Measurements from ENCODE around the gene SAP25. TPM values are rescaled to one million over a fixed set of nuclear protein-coding genes. Genes with fewer than 3 reads are reported as not detected.
A peak's percentile ranks its signal among the peaks of the same experiment; 100 is the strongest.

The SAP25 gene
- 1.9 TPM for polyA plus RNA-seq (2013, experiment 1 of 2; ENCODE audit: insufficient read length)
- polyA plus RNA-seq (2013, experiment 2 of 2; ENCODE audit: insufficient read length) = 2.0 TPM

DNA sequence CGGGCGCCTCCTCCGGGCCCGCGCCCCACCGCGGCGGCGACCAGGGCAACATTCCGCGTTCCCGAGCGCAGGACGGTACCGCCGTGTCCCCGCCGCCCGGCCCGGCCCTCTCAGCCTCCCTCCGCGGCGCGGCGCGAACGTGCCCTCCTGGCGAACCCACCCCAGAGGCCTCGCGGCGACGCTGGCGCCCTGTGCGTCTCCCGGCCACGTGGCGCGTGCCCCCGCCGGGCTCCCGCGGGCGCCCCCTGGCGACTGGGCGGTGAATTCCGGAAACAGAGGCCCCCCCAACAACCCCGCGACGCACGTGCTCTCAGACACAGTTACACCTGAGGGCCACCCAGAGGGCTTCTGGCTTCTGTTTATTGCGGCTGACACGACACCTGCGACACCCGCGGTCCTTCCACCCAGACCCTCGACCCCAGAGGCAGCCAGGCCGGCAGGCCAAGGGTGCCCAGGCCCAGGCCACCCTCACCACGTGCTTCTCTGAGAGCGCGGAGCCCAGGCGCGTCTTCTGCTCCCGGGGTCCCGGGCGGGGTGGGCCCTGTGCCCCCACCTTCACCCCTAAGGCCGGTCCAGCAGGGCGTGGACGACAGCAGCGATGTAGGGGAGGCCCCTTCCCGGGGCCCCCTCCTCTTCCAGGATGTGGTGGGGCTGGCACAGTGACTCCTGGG lies at the start of gene SAP25:
Gene SAP25 (minus strand): TSS at position 210 of the 671 bp plus-strand sequence. CDS start 158 bp downstream, at position 52.
- no peak for DNase-seq

DNA sequence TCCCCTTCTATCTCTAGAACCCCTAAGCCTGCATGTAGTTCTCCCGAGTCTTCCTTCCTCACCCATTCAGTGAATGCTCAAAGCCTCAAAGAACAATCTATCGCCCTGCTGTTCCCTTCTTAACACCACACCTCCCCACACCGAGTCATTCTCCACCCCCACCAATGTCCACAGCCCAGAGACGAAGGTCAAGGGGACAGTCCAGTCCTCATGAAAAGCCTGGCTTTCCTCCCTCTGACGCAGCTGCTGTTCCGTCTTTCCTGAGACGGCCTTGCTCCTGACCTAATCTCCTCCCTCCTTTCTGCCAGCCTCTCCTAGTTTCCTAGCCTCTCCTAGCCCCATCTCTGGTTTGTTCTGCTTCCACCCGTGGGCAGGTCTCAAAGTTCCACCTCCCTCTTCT lies 47.9 kb upstream of the SAP25 start:
- no peak for DNase-seq

DNA sequence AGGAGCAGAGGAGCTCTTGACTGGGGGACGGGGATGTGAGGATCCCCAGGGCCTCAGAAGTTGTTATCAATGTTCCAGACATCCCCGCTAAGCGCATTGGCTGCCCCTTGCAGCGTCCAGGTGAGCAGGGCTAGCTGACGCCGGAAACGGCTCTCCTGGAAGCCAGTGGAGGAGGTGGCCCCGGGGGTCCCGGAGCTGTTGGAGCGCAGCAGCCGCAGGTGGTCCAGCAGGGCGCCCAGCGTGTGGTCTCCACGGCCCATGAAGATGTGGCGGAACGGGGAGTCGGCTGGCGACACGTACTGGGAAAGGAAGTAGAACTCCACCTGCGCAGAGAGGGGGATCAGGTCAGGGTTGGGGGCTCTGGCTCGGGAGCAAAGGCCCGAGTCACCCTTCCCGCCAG lies 47.1 kb upstream of the SAP25 start:
- no peak for DNase-seq

DNA sequence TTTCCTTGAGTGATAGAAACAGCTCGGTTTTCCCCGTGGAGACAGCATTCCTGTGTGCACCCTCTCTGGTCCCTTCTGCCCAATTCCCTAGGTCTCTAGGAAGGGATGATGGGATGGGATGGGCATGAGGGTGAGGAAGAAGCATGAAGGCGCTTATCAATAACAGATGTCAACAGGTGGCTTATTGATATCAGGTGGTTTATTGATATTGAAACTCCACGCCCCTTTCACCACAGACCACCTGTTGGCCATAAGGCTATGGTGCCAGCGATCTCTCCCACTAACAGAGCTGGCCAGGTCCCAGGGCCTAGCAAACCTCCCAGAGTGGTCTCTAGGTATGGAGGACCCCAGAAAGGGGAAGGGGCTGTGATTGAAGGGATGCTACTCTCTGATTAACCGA lies 46.5 kb upstream of the SAP25 start:
- no peak for DNase-seq

DNA sequence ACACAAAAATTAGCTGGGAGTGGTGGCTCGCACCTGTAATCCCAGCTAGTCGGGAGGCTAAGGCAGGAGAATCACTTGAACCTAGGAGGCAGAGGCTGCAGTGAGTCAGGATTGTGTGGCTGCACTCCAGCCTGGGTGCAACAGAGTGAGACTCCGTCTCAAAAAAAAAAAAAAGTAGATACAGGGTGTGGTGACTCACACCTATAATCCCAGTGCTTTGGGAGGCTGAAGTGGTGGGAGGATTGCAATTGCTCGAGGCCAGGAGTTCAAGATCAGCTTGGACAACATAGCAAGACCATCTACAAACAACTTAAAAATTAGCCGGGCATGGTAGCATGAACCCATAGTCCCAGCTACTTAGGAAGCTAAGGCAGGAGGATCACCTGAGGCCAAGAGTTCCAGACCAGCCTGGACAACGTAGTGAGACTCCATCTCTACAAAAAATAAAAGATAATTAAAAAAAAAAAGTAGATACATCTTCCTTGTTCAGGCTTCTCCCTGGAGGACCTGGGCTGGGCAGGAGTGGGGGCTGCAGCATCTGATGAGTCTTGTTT lies 40.7 kb upstream of the SAP25 start:
- DNase-seq = no peak

DNA sequence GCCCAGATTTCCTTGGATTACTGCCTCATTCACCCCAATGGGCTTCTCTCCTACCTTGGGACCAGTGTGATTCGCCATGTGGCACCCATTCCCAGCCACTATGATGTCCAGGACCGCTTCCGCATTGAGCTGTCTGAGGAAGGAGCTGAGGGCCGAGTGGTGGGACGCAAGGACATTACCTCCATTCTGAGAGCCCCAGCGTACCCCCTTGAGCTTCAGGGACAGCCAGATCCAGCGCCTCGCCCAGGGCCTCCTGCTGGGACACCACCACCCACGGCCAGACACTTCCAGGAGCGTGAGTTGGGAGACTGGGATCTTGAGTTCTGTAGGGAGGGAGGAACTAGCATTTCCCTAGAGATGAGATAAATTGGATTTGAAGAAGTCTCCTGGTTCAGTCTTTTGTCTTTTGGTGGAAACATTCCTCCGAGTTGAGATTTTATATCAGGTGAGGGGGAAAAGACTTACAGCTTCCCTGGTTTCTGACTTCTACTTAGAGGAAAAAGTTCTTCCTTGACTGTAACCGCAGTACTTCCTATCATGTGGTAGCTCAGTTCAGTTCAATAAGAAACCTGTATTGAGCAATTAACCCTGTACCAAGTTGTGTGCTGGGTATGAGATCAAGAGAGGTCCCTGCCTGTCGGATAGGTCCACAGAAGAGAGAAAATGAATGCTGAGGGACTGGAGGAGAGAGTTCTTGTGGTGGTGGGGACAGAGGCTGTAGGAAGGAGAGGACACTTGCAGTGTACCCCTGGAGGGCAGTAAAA lies 39.9 kb upstream of the SAP25 start:
- DNase-seq = no peak

DNA sequence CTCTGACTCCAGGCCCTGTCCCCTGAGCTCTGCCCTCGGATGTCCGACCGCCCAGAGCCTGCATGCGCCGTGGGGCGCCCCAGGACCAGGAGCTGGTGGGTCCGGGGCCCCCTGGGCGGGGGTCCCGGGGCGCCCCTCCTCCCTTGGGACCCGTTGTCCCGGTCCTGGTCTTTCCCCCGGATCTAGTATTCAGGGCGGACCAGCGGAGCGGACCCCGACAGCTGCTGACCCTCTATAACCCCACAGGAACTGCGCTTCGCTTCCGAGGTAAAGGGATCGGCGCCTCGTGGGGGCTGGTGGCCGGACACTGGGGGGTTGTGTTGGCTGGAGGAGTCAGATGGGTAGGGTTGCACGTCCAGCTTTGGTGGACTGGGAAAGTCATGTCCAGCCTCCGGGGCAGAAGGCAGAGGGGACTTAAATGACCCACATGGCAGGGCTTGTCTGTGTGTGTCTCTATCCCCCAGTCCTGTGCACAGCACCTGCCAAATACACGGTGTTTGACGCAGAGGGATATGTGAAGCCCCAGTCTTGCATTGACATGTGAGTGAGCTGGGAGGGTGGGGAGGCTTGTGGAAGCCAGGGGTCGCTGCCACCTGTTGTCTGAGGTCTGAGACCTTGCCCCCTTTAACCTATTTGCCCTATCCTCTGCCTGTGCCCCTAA lies 39.2 kb upstream of the SAP25 start:
- DNase-seq = no peak

DNA sequence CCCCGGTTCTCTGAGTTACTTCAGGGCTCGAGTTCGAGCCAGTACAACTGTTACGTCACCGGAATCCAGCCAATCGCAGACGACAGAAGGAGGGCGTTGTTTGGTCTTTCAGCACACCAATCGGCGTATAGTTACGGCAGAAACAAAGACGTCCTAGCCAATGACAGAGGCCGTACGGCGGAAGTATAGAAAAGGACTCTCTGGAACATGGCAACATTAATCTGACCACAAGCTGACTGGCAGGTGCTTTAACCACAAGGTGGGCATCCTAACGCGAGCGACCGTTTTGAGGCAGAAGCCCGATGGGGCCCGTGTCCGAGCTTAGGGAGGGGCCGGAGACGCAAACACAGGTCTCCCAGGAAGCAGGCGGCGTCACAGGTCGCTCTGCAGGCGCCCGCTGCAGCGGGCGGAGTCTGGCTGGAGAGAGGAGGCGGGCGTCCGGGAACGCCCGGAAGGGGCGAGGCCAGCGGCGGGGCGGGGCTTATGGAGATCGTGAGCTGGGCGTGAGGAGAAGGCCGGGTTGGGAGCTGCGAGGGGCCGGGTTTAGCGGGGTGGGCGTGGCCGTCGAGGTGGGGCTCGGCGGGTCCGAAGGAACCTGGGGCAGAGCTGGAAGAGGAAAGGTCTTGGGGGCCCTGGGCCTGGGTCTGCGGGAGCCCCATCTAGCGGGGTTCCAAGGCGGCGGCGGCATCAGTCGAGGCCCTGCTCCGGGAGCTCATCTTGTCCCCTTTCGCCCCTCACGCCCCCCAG lies 38.5 kb upstream of the SAP25 start, which contains the start of gene MOSPD3:
Gene MOSPD3 (plus strand): TSS at position 558 of the 747 bp plus-strand sequence. CDS start 252 bp downstream, outside the sequence.
- peak; percentile 99 for DNase-seq

DNA sequence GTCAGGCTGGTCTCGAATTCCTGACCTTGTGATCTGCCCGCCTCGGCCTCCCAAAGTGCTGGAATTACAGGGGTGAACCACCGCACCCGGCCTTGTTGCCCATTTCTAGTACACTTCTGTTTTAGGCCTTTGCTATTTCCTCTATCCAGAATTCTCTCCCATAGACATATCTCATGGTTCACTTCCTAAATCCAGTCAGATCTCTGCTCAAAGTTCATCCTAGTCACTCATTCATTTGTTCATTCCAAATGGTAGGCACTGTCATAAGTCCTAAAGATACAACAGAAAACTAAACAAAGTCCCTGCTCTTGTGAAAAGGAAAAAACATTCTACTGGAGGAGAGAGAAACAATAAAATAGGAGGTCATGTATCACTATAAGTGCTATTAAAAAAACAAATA lies 36.3 kb upstream of the SAP25 start:
- DNase-seq = no peak

DNA sequence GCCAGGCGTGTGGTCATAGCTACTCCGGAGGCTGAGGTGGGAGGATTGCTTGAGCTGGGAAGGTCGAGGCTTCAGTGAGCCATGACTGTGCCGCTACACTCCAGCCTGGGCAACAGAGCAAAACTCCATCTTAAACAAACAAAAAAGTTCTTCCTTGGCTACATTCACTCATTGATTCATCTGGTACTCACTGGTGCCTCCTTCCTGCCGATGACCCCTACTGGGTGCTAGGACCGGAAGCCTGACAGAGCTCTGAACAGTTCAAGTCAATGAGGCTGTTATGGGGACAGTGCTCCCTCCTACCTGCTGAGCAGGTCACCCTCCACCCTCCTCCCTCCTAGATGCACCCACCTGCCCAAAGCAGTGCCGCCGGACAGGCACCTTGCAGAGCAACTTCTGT lies 33.4 kb upstream of the SAP25 start:
- no peak for DNase-seq

DNA sequence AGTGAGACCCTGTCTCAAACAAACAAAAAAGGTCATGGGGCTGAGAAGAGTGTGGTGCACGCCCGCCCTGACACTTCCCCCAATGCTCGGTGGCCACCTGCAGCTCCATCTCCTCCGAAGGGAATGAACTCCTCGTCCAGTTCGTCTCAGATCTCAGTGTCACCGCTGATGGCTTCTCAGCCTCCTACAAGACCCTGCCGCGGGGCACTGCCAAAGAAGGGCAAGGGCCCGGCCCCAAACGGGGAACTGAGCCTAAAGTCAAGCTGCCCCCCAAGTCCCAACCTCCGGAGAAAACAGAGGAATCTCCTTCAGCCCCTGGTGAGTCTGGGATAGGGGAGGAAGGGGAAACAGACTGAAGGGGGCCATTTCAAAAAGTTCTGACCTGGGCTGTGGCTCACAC lies 32.6 kb upstream of the SAP25 start:
- DNase-seq = no peak

DNA sequence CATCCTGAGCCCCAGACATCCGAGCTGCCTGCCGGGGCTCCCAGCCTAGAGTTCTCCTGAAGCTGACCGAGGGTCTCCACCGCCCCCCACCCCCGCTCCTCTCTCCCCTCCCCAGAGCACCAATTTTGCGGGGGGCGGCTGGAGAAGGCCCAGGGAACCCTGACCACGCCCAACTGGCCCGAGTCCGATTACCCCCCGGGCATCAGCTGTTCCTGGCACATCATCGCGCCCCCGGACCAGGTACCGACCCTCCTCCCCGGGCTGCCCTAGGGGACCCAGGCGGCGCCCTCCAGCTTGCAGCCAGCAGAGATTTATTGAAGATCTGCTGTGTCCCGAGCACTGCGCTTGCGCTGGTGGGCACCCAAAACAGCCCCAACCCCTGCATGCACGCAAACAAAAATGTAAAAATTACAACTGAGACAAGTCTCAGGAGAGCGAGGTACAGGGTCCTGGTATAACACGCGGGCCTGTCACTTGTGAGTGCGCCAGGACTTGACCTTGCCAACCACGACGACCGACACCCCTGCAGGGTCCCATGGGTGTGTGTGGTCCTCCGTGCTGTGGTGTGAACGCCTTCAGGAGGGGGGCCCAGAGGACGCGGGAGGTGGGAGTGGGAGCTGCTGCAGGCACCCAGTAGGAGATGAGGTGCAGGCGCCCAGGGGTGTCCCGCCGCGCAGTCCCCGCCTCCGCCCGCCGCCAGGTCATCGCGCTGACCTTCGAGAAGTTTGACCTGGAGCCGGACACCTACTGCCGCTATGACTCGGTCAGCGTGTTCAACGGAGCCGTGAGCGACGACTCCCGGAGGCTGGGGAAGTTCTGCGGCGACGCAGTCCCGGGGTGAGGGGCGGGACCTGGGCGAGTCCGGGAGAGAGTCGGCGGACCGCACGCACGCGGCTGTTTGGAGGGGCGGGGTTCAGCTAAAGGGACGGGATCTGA lies 31.5 kb upstream of the SAP25 start:
- DNase-seq = no peak

DNA sequence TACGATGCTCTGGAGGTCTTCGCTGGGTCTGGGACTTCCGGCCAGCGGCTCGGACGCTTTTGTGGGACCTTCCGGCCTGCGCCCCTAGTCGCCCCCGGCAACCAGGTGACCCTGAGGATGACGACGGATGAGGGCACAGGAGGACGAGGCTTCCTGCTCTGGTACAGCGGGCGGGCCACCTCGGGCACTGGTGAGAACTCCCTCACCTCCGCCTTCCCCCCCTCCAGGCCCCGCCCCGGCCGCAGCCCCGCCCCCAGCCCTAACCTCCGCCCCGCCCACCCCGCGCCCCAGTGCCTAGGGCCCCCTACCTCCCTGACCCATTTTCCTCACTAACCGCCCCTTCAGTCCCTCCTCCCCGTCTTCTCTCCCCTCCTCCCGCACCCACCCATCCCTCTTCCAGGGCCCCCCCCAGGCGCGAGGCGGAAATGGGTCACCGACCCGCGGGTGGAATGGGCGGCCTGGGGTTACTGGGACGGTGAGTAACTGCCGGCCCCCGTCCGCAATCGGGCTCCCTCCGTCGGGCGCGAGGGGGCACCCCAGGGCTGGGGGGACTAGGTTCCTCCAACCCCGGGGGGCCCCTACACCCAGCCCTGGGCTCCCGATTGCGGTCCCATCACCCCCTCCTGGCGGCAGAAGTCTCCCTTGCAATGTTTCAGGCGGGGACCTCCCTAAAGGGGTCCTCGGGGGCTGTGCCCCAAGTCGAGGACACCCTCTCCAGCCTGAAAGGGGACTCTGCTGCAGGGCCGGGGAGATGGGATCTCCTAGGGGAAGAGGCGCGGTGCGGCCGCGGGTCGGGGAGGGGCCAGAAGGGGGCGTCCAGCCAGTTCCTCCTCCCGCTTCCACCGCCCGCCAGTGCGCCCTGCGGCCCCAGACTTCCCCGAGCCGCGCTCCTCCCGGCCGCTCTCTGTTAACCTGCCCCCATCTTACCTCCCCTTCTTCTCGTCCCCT lies 30.6 kb upstream of the SAP25 start:
- DNase-seq = peak; percentile 86

DNA sequence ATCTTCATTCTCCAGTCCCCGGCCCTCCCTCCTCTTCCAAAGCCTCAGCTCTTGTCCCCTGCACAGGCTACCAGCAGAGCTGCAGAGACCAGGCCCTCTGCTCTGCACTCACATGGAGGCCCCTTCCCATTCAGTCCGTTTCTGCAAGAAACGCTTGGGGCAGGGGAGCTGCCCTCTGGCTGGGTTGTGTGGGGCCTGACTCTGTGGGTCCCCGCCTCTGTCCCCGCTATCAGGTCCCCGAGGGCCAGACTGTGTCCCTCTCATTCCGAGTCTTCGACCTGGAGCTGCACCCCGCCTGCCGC lies 30.0 kb upstream of the SAP25 start:
- DNase-seq = peak; percentile 52

DNA sequence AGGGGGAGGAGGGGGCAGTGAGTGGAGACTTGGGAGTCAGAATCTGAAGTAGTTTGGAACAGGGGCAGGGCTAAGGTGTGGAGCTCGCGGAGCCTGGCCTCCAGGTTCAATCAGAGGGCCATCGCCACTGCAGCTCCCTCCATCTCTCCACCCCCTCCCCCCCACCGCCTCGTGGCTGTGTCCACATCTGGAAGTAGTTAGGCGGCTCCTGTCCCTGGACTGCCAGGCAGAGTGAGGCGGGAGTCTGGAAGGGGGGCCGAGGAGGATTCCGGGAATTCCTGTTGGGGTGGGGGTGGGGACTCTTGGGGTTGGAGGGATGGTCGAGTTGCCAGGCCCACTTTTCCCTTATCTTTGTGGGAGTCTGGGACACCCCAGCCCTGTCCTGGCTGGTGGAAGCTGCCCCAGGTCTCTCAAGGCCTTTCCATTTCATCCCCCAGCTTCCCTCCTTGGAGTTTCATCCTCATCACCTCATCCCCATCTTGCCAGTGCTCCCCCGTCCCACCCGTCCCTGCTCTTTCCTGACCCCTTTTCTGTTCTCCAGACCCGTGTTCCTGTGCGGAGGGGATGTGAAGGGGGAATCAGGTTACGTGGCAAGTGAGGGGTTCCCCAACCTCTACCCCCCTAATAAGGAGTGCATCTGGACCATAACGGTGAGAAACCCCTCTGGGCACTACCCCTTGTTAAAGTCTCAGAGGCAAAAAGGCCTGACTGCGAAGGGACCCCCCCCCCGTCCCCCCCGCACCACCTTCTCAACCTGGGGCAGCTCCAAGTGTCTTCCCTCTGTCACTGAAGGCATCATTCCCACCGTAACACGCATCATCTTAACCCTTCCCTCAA lies 29.4 kb upstream of the SAP25 start:
- peak; percentile 97 for DNase-seq

DNA sequence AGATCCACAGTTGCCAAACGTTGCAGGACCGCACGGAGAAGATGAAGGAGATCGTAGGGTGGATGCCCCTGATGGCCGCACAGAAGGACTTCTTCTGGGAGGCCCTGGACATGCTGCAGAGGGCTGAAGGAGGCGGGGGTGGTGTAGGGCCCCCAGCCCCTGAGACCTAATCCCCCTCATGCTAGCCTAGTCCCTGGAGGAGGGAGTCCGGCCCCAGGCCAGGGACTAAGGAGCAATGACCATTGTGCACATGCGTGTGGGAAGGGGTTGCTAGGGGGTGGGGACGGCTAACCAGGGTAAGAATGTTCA lies 27.0 kb upstream of the SAP25 start:
- DNase-seq = no peak

DNA sequence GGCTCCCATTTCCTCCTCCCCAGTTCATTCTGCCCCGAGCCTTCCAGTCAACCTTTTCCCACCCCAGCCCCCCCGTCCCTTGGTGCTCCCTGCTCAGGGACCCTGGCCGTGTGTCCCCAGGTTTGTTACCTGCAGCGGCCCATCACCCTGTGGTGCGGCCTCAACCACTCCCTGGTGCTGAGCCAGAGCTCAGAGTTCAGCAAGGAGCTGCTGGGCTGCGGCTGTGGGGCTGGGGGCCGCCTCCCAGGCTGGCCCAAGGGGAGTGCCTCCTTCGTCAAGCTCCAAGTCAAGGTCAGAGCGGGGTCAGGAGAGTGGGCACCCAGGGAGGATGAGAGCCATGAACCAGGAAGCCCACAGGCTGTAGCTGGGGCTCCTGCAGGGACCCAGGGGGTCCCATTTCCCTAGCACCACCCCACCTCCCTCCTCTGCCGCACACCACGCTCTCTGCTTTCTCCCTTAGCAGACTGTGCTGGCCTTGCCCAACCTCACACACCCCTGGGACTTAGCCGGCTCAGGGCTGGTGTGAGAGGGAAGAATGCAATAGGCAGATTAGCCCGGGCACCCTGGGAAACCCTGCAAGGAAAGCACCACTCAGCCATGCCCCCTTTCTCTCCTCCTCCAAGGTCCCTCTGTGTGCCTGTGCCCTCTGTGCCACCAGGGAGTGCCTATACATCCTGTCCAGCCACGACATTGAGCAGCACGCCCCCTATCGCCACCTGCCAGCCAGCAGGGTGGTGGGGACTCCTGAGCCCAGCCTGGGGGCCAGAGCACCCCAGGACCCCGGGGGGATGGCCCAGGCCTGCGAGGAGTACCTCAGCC lies 26.4 kb upstream of the SAP25 start:
- no peak for DNase-seq

DNA sequence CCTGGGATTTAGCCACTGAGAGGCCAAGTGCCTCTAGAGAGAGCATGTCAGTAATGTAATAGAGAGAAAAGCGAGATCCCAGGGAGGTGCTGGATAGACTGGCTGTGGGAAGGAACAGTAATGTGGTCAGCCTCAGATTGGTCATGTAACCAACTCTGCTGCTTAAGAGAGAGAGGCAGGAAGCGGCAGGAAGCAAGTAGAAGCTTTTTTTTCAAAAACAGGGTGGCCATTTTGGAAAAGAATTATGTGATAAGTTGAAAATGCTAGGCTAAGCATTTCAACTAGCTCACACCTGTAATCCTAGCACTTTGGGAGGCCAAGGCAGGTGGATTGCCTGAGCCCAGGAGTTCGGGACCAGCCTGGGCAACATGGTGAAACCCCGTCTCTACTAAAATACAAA lies 24.7 kb upstream of the SAP25 start:
- DNase-seq = no peak

DNA sequence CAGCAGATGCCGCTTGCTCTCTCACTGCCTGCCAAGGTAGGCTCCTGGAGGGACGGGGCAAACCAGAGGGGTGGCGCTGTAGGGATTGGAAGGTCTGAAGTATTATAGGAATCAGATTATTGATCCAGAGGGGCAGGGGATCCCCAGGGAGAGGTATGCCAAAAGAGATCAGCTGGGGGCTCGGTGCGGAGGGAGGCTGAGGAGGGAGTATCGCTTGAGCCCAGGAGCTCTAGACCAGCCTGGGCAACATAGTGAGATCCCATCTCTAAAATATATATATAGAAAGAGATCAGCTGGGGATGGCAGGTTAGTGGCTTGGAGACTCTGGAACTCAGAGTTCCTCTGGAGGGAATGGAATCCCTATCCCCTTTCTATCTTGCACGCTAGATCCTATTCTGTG lies 21.5 kb upstream of the SAP25 start:
- DNase-seq = no peak

Measured in fibroblast of skin of abdomen (primary cell).